H1 (cell line): ENCODE results near the gene TMEM82. TPM values are rescaled to one million over a fixed set of nuclear protein-coding genes. Genes with fewer than 3 reads are reported as not detected.

ENCODE experiments used
- CTCF ChIA-PET: fragments of 300-600 bp; sonication (Branson Sonifier 250); formaldehyde crosslinking; loops from one replicate; lab custom pipeline; 2021; ENCODE audit not compliant: partially characterized antibody; lab: Charles Lee
- POLR2A ChIA-PET: fragments of 300-600 bp; sonication (Branson Sonifier 250); formaldehyde crosslinking; loops from one replicate; lab custom pipeline; 2021; ENCODE audit warnings: inconsistent platforms; ENCODE audit not compliant: partially characterized antibody; lab: Charles Lee
- DNase-seq, 2 experiments: peaks; one replicate each; pipeline versions ENCODE4 v3.0.0 to v3.0.0-alpha.2; 2010 to 2022; ENCODE audit warnings: low spot score in 2 of 2, low read depth in 1 of 2, mixed read lengths in 1 of 2
- FAIRE-seq: peaks from 2 replicates; lab custom pipeline; 2011; peaks lifted over from hg19 to GRCh38; lab: Jason Lieb, UNC
- H2AFZ ChIP-seq: 2 replicates; pipeline ENCODE4 v1.8.1; 2012; ENCODE audit warnings: low read length, inconsistent platforms
- H2AK5ac ChIP-seq: 2 replicates; pipeline ENCODE4 v1.6.1; 2013; ENCODE audit warnings: low read depth, low read length
- H2BK120ac ChIP-seq: replicated peaks from 2 replicates; pipeline ENCODE3; 2013; ENCODE audit warnings: low read depth, low read length, inconsistent platforms
- H2BK12ac ChIP-seq: 2 replicates; pipeline ENCODE4 v1.6.1; 2013; ENCODE audit warnings: low read depth, low read length
- H2BK15ac ChIP-seq: 2 replicates; pipeline ENCODE4 v1.6.1; 2013; ENCODE audit warnings: low read length
- H2BK20ac ChIP-seq: 2 replicates; pipeline ENCODE4 v1.6.1; 2013; ENCODE audit warnings: low read length
- H2BK5ac ChIP-seq: 2 replicates; pipeline ENCODE4 v1.6.1; 2013; ENCODE audit warnings: low read depth, low read length
- H3K14ac ChIP-seq: 2 replicates; pipeline ENCODE4 v1.6.1; 2013; ENCODE audit warnings: inconsistent platforms; ENCODE audit not compliant: insufficient read length
- H3K18ac ChIP-seq: 2 replicates; pipeline ENCODE4 v1.6.1; 2013; ENCODE audit warnings: low read length; ENCODE audit errors: extremely low read depth
- H3K23ac ChIP-seq: 2 replicates; pipeline ENCODE4 v1.6.1; 2013; ENCODE audit warnings: inconsistent platforms; ENCODE audit not compliant: insufficient read length
- H3K23me2 ChIP-seq: 2 replicates; pipeline ENCODE4 v1.6.1; 2013; ENCODE audit warnings: low read depth, low read length
- H3K27ac ChIP-seq: 2 replicates; pipeline ENCODE4 v1.6.1; 2011; ENCODE audit warnings: low read depth, low read length, inconsistent platforms
- H3K27me3 ChIP-seq, 4 experiments: replicated peaks in 1 of 4; 1 replicate in 1 of 4; 2 replicates in 3 of 4; pipeline versions ENCODE4 v1.6.1 to v1.8.1; 2011 to 2013; ENCODE audit warnings: low read length in 3 of 4, mild to moderate bottlenecking in 3 of 4, inconsistent platforms in 2 of 4, mixed read lengths in 2 of 4, moderate library complexity in 1 of 4; ENCODE audit not compliant: control insufficient read depth in 3 of 4, insufficient read depth in 3 of 4; ENCODE audit errors: extremely low read depth in 1 of 4
- H3K36me3 ChIP-seq, 4 experiments: 2 replicates each; pipeline versions ENCODE4 v1.6.1 to v1.8.1; 2011 to 2013; ENCODE audit warnings: mild to moderate bottlenecking in 4 of 4, low read length in 3 of 4, moderate library complexity in 2 of 4, control low read depth in 1 of 4, inconsistent platforms in 1 of 4; ENCODE audit not compliant: insufficient read depth in 4 of 4, control insufficient read depth in 2 of 4
- H3K4ac ChIP-seq: replicated peaks from 2 replicates; pipeline ENCODE3; 2013; ENCODE audit warnings: low read length, low read depth, mixed read lengths, inconsistent platforms; ENCODE audit not compliant: insufficient read length
- H3K4me1 ChIP-seq, 4 experiments: replicated peaks in 1 of 4; 1 replicate in 1 of 4; 2 replicates in 3 of 4; pipeline versions ENCODE4 v1.6.1 to v1.8.1; 2011 to 2013; ENCODE audit warnings: low read length in 3 of 4, inconsistent platforms in 2 of 4, mixed read lengths in 1 of 4; ENCODE audit not compliant: insufficient read depth in 4 of 4, control insufficient read depth in 3 of 4
- H3K4me2 ChIP-seq, 2 experiments: 2 replicates each; pipeline versions ENCODE4 v1.6.1 to v1.8.1; 2011 to 2013; ENCODE audit warnings: low read depth in 2 of 2, low read length in 2 of 2, control low read depth in 1 of 2, inconsistent platforms in 1 of 2, mild to moderate bottlenecking in 1 of 2; ENCODE audit not compliant: insufficient read depth in 1 of 2
- H3K4me3 ChIP-seq, 4 experiments: fragments of 200-600, 300-600 bp in 1 of 4; sonication (generic), shearing (Covaris generic), sonication (Bioruptor Twin) in 1 of 4; 2 replicates each; pipeline versions ENCODE4 v1.5.1 to v1.8.1; 2011 to 2016; ENCODE audit warnings: low read length in 4 of 4, low read depth in 3 of 4, control low read depth in 2 of 4, inconsistent platforms in 2 of 4, mild to moderate bottlenecking in 2 of 4, mixed read lengths in 1 of 4, moderate library complexity in 1 of 4; ENCODE audit not compliant: insufficient read depth in 2 of 4; ENCODE audit errors: extremely low read depth in 1 of 4
- H3K56ac ChIP-seq: replicated peaks from 2 replicates; pipeline ENCODE3; 2013; ENCODE audit warnings: low read depth, mild to moderate bottlenecking, mixed read lengths, low read length, inconsistent platforms; ENCODE audit not compliant: insufficient read length
- H3K79me1 ChIP-seq: 2 replicates; pipeline ENCODE4 v1.6.1; 2013; ENCODE audit warnings: low read depth, low read length, control low read depth
- H3K79me2 ChIP-seq, 2 experiments: 2 replicates each; pipeline versions ENCODE4 v1.6.1 to v1.8.1; 2012 to 2013; ENCODE audit warnings: low read length in 2 of 2, mild to moderate bottlenecking in 2 of 2, inconsistent platforms in 1 of 2; ENCODE audit not compliant: insufficient read depth in 2 of 2, control insufficient read depth in 1 of 2
- H3K9ac ChIP-seq, 4 experiments: replicated peaks in 1 of 4; 1 replicate in 1 of 4; 2 replicates in 3 of 4; pipeline versions ENCODE4 v1.6.1 to v1.8.1; 2011 to 2013; ENCODE audit warnings: low read depth in 3 of 4, low read length in 3 of 4, control low read depth in 2 of 4, mild to moderate bottlenecking in 2 of 4, moderate library complexity in 2 of 4, inconsistent platforms in 1 of 4; ENCODE audit errors: extremely low read depth in 1 of 4
- H3K9me3 ChIP-seq, 2 experiments: 2 replicates each; pipeline versions ENCODE4 v1.6.1 to v1.8.1; 2012 to 2013; ENCODE audit warnings: mild to moderate bottlenecking in 2 of 2, moderate library complexity in 2 of 2, control low read depth in 1 of 2, inconsistent platforms in 1 of 2, low read depth in 1 of 2, low read length in 1 of 2, mixed read lengths in 1 of 2; ENCODE audit not compliant: insufficient read depth in 2 of 2
- H4K20me1 ChIP-seq, 2 experiments: replicated peaks in 1 of 2; 2 replicates each; pipeline versions ENCODE3 to v1.8.1; 2011 to 2013; ENCODE audit warnings: inconsistent platforms in 2 of 2, low read length in 2 of 2, mild to moderate bottlenecking in 1 of 2; ENCODE audit not compliant: insufficient read depth in 2 of 2, control insufficient read depth in 1 of 2
- H4K5ac ChIP-seq: 2 replicates; pipeline ENCODE4 v1.6.1; 2013; ENCODE audit warnings: low read length, low read depth, mixed read lengths, inconsistent platforms; ENCODE audit not compliant: insufficient read length
- H4K8ac ChIP-seq: 2 replicates; pipeline ENCODE4 v1.8.0; 2013; ENCODE audit warnings: mild to moderate bottlenecking, moderate library complexity, low read length, inconsistent platforms; ENCODE audit not compliant: insufficient read depth; ENCODE audit errors: extremely low read depth
- H4K91ac ChIP-seq: replicated peaks from 2 replicates; pipeline ENCODE3; 2013; ENCODE audit warnings: low read length, mixed read lengths, inconsistent platforms; ENCODE audit not compliant: insufficient read length
- CEBPB ChIP-seq: IDR thresholded peaks from 2 replicates; pipeline ENCODE4 v1.6.1; 2012; ENCODE audit warnings: low read depth, low read length
- CREB1 ChIP-seq: IDR thresholded peaks from 2 replicates; pipeline ENCODE4 v1.6.1; 2012; ENCODE audit warnings: inconsistent platforms
- NANOG ChIP-seq: IDR thresholded peaks from 2 replicates; pipeline ENCODE4 v1.6.1; 2011; ENCODE audit warnings: low read length, low read depth, mild to moderate bottlenecking, inconsistent platforms; ENCODE audit not compliant: insufficient read depth, poor library complexity, severe bottlenecking
- PHF8 ChIP-seq: fragments of 200-600 bp; sonication (generic); conservative IDR thresholded peaks from 2 replicates; pipeline ENCODE4 v1.7.1; 2012; ENCODE audit warnings: low read depth, mild to moderate bottlenecking, inconsistent platforms, low read length, moderate library complexity
- SIX5 ChIP-seq: IDR thresholded peaks from 2 replicates; pipeline ENCODE4 v1.6.1; 2011; ENCODE audit warnings: mild to moderate bottlenecking, low read depth, low read length
- SP4 ChIP-seq: IDR thresholded peaks from 2 replicates; pipeline ENCODE4 v1.6.1; 2012; ENCODE audit warnings: low read length, inconsistent platforms
- TAF7 ChIP-seq: optimal IDR thresholded peaks from 2 replicates; pipeline ENCODE3; 2011; ENCODE audit warnings: low read depth, mild to moderate bottlenecking, inconsistent platforms, low read length, moderate library complexity, borderline replicate concordance
- TBP ChIP-seq: IDR thresholded peaks from 2 replicates; pipeline ENCODE4 v1.6.1; 2011; ENCODE audit warnings: low read depth, low read length, improper control_type of control experiment
- WGBS, 2 experiments: shearing (Covaris generic) in 1 of 2; methylation state at CpG; one replicate each; pipeline versions ENCODE4 v1.1.6 to v1.1.7; 2013 to 2015; ENCODE audit warnings: low lambda C conversion rate in 2 of 2, mixed read lengths in 2 of 2, inconsistent platforms in 1 of 2, low coverage in 1 of 2, missing lambda C conversion rate in 1 of 2; ENCODE audit not compliant: insufficient replicate concordance in 2 of 2, insufficient coverage in 1 of 2, insufficient read length in 1 of 2; ENCODE audit errors: extremely low coverage in 1 of 2, missing lambda C conversion rate in 1 of 2; 5-methylcytosine and 5-hydroxymethylcytosine counted together
- polyA plus RNA-seq, 7 experiments: library from polyadenylated mRNA; depleted of rRNA in 3 of 7; stranded (reverse) in 5 of 7; unstranded in 2 of 7; fragments of >200 nt in 5 of 7; fragments of 200-250 nt in 2 of 7; gene quantifications; 1 replicate in 5 of 7; 2 replicates in 1 of 7; 4 replicates in 1 of 7; pipeline versions ENCODE4 v1.2.1 to v1.2.3, GENCODE V29; 2011 to 2013; ENCODE audit warnings: missing spikeins in 2 of 7, mixed read lengths in 2 of 7
- total RNA-seq: library from RNA; stranded (reverse); fragmentation: NEBNext Ultra II Directional; extraction: Animal tissue kit (Norgen Biotek cat#: 25700); gene quantifications from 2 replicates; pipeline ENCODE4 v1.2.1, GENCODE V29; 2021

TMEM82 gene
- total and polyA plus RNA-seq, 2 of the 8 experiments (the other 6 are each of a cell fraction or from before 2014, with no cell fraction given) = 0.32 to 2.1 TPM

DNA sequence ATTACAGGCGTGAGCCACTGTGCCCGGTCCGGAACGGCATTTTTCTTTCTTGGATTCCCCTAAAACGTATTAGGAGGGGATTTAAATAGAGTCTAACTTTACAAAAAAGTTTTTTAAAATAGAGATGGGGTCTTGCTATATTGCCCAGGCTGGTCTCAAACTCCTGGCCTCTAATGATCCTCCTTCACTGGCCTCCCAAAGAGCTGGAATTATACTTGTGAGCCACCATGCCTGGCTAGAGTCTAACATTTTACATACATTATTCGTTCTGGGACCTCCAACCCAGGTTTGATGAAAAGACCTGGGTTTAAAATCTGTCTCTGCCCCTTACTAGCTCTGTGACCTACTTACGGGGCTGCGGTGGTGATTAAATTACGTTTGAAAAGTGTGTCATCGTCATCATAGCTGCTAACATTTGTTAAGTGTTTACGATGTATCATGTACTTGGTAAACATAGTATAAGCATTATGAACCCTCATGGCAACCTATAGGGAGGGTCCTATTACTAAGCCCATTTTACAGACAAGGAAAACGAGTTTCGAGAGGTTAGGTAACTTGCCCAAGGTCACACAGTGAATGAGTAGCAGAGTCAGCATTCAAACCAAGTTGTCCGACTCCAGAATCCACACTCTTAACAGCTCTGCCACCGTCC lies 33.7 kb upstream of the TMEM82 start:
- Histone ChIP-seq H4K5ac (no peak overlapping the region), H3K23ac (no peak overlapping the region), H3K79me1 (peaks cover 4% of the 10 kb centered on the region), H3K9me3 (no peaks in the 10 kb centered on the region), H2BK12ac (no peak overlapping the region), H3K4me1 (no peaks in the 10 kb centered on the region), H2AK5ac (no peak overlapping the region), H2BK20ac (no peak overlapping the region), H2BK5ac (no peak overlapping the region), H3K9ac (no peak overlapping the region), H4K20me1 (peaks cover 3 to 6% of the 10 kb centered on the region in 2 experiments), H3K4ac (no peak overlapping the region), H3K4me2 (no peak overlapping the region), H4K8ac (no peak overlapping the region), H3K4me3 (no peak overlapping the region), H3K14ac (no peak overlapping the region), H2BK120ac (no peak overlapping the region), H2BK15ac (no peak overlapping the region), H3K56ac (no peak overlapping the region), H3K23me2 (no peaks in the 10 kb centered on the region), H3K27me3 (no peaks in the 10 kb centered on the region), H3K36me3 (no peaks in the 10 kb centered on the region), H2AFZ (no peak overlapping the region), H3K18ac (no peak overlapping the region), H4K91ac (no peak overlapping the region), H3K79me2 (0 out of 4 replicates have a peak, but pooled peaks cover 0 to 3% of the 10 kb centered on the region in 2 experiments), H3K27ac (no peak overlapping the region)
- TF ChIP-seq PHF8 = no peak
- TF ChIP-seq TAF7 = no peak
- TF ChIP-seq TBP = no peak
- TF ChIP-seq CEBPB = no peak
- no peak for TF ChIP-seq CREB1
- no peak for TF ChIP-seq NANOG
- TF ChIP-seq SIX5 = no peak
- TF ChIP-seq SP4 = no peak
- CTCF ChIA-PET = interaction anchor here (1.6 to 2.0 kb wide), 3 partner anchors 9 to 32 kb away, joined by 4 to 9 read pairs (median 6); partner anchors contain the start of gene TMEM82
- WGBS, 2 experiments = 91% methylated on average over 15 of the region's 15 CpGs; no CpG with 5 or more reads in 1 of the 2 experiments
- FAIRE-seq = no peak
- DNase-seq = no peak
- POLR2A ChIA-PET = interaction anchor here (1.7 kb wide), 1 partner anchor 11 kb away, joined by 5 read pairs; no protein-coding TSS in a partner anchor
